Fibroblast of pulmonary artery (primary cell): Measurements from ENCODE around the gene PMAIP1.

Source experiments
- DNase-seq: peaks from one replicate; pipeline ENCODE4 v3.0.0-alpha.2; 2010; ENCODE audit warnings: low read depth
- H3K4me3 ChIP-seq: replicated peaks from 2 replicates; pipeline ENCODE4 v1.5.1; 2011; ENCODE audit warnings: low read depth, mild to moderate bottlenecking, control low read depth, low read length, moderate library complexity
- CTCF ChIP-seq: IDR thresholded peaks from 2 replicates; pipeline ENCODE4 v1.5.1; 2011; ENCODE audit warnings: mild to moderate bottlenecking, control low read depth, low read length, inconsistent platforms; ENCODE audit errors: missing control alignments

The PMAIP1 gene

GRCh38 chr18:59900222-59901128, 679 bp downstream of the PMAIP1 start:
- peak overlapping the region; percentile 78 for H3K4me3 ChIP-seq
- DNase-seq = peak; percentile 80

DNA sequence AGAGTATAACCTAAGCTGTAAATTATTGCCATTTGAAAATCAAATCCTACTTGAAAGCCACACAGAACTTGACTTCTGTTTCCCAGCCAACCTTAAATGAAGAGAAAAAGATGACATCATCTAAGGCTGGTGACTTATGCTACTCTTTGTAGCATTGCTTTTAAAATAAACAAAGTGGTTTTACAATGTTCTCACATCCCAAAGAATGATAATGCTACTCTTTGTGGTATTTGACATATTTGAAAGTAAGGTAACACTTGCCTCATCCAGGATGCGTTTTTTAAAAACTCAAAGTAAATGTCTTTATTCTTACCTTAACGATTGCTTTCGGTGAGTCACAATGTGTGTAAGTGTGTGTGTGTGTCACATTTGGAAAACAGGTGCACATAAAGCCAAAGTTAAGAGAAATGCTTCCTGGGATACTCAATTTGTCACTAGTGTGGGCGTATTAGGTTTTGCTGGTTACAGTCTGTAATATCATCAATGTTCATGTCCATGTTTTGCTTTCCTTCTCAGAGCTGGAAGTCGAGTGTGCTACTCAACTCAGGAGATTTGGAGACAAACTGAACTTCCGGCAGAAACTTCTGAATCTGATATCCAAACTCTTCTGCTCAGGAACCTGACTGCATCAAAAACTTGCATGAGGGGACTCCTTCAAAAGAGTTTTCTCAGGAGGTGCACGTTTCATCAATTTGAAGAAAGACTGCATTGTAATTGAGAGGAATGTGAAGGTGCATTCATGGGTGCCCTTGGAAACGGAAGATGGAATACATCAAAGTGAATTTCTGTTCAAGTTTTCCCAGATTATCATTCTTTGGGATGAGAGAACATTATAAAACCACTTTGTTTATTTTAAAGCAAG, 2.6 kb downstream of the PMAIP1 start:
- H3K4me3 ChIP-seq = peak overlapping the region; percentile 78
- peak; percentile 62 for DNase-seq

More at GRCh38 chr18:59900222-59901128, 679 bp downstream of the PMAIP1 start:
- no peak for TF ChIP-seq CTCF

GRCh38 chr18:59902993-59903610, 3.3 kb downstream of the PMAIP1 start:
- DNase-seq = no peak
- TF ChIP-seq CTCF = no peak
- no peak overlapping the region for H3K4me3 ChIP-seq

More for the DNA sequence above, 2.6 kb downstream of the PMAIP1 start:
- TF ChIP-seq CTCF = no peak

DNA sequence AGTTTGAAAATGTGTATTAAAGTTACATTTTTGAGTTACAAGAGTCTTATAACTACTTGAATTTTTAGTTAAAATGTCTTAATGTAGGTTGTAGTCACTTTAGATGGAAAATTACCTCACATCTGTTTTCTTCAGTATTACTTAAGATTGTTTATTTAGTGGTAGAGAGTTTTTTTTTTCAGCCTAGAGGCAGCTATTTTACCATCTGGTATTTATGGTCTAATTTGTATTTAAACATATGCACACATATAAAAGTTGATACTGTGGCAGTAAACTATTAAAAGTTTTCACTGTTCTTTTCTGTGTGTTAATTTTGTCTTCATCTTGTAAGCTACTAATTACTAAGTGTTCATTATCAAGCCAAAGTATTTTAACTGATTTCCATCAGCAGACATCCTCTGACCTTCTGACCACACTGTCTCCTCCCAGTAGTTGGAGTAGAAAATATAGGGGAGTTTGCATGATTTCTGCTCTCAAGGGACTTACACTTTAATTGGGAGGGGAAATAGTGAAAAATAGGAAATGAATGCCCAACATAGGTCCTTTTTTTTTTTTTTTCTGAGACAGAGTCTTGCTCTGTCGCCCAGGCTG, 4.3 kb downstream of the PMAIP1 start:
- TF ChIP-seq CTCF = no peak
- no peak for DNase-seq
- no peak overlapping the region for H3K4me3 ChIP-seq

- TF ChIP-seq CTCF = no peak
- no peak overlapping the region for H3K4me3 ChIP-seq
- no peak for DNase-seq
Measured at GRCh38 chr18:59905686-59906091, 5.9 kb downstream of the PMAIP1 start.

GRCh38 chr18:59906203-59906602, 6.4 kb downstream of the PMAIP1 start:
- no peak for TF ChIP-seq CTCF
- no peak overlapping the region for H3K4me3 ChIP-seq
- no peak for DNase-seq
